OCI-LY7 (cell line): Measurements from ENCODE around the gene GFAP.

ENCODE experiments used
- CTCF ChIP-seq: fragments of 200-600 bp; sonication (generic); conservative IDR thresholded peaks from 2 replicates; pipeline ENCODE4 v1.5.1; 2014; ENCODE audit warnings: mild to moderate bottlenecking, antibody characterized with exemption, low read length, moderate library complexity, mixed read lengths
- EZH2phosphoT487 ChIP-seq: fragments of 200-600 bp; sonication (generic); IDR thresholded peaks from 2 replicates; pipeline ENCODE4 v1.6.1; 2018; ENCODE audit warnings: low read depth, borderline replicate concordance, mild to moderate bottlenecking, mixed run types, antibody characterized with exemption, low read length, moderate library complexity, mixed read lengths

DNA sequence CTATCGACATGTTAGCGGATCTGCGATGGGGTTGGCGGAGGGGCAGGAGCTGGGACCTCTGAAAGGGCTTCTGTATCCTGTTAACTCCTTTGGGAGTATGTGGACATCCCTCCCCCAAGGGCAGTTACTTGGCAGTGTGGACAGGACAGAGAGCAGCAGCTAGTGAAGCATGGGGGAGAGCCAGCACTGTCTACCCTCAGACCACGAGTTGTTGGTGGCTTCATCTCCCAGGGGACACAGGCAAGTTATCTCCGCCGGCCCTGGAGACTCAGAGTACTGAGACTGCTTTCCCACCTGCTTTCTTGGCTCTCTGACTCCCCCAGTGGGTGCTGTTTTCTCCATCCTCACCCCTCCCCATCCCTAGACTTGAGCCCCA, 5.3 kb upstream of the GFAP start:
- no peak for TF ChIP-seq CTCF
- no peak for TF ChIP-seq EZH2phosphoT487
